H1 (cell line): ENCODE results near the gene MMP1. TPM values are rescaled to one million over a fixed set of nuclear protein-coding genes. Genes with fewer than 3 reads are reported as not detected.

Experiments used
- CTCF ChIA-PET: fragments of 300-600 bp; sonication (Branson Sonifier 250); formaldehyde crosslinking; loops from one replicate; lab custom pipeline; 2021; ENCODE audit not compliant: partially characterized antibody; lab: Charles Lee
- POLR2A ChIA-PET: fragments of 300-600 bp; sonication (Branson Sonifier 250); formaldehyde crosslinking; loops from one replicate; lab custom pipeline; 2021; ENCODE audit warnings: inconsistent platforms; ENCODE audit not compliant: partially characterized antibody; lab: Charles Lee
- DNase-seq, 2 experiments: peaks; one replicate each; pipeline versions ENCODE4 v3.0.0 to v3.0.0-alpha.2; 2010 to 2022; ENCODE audit warnings: low spot score in 2 of 2, low read depth in 1 of 2, mixed read lengths in 1 of 2
- FAIRE-seq: peaks from 2 replicates; lab custom pipeline; 2011; peaks lifted over from hg19 to GRCh38; lab: Jason Lieb, UNC
- H2AFZ ChIP-seq: 2 replicates; pipeline ENCODE4 v1.8.1; 2012; ENCODE audit warnings: low read length, inconsistent platforms
- H2AK5ac ChIP-seq: 2 replicates; pipeline ENCODE4 v1.6.1; 2013; ENCODE audit warnings: low read depth, low read length
- H2BK120ac ChIP-seq: replicated peaks from 2 replicates; pipeline ENCODE3; 2013; ENCODE audit warnings: low read depth, low read length, inconsistent platforms
- H2BK12ac ChIP-seq: 2 replicates; pipeline ENCODE4 v1.6.1; 2013; ENCODE audit warnings: low read depth, low read length
- H2BK15ac ChIP-seq: 2 replicates; pipeline ENCODE4 v1.6.1; 2013; ENCODE audit warnings: low read length
- H2BK20ac ChIP-seq: 2 replicates; pipeline ENCODE4 v1.6.1; 2013; ENCODE audit warnings: low read length
- H2BK5ac ChIP-seq: 2 replicates; pipeline ENCODE4 v1.6.1; 2013; ENCODE audit warnings: low read depth, low read length
- H3K14ac ChIP-seq: 2 replicates; pipeline ENCODE4 v1.6.1; 2013; ENCODE audit warnings: inconsistent platforms; ENCODE audit not compliant: insufficient read length
- H3K18ac ChIP-seq: 2 replicates; pipeline ENCODE4 v1.6.1; 2013; ENCODE audit warnings: low read length; ENCODE audit errors: extremely low read depth
- H3K23ac ChIP-seq: 2 replicates; pipeline ENCODE4 v1.6.1; 2013; ENCODE audit warnings: inconsistent platforms; ENCODE audit not compliant: insufficient read length
- H3K23me2 ChIP-seq: 2 replicates; pipeline ENCODE4 v1.6.1; 2013; ENCODE audit warnings: low read depth, low read length
- H3K27ac ChIP-seq: 2 replicates; pipeline ENCODE4 v1.6.1; 2011; ENCODE audit warnings: low read depth, low read length, inconsistent platforms
- H3K27me3 ChIP-seq, 4 experiments: replicated peaks in 1 of 4; 1 replicate in 1 of 4; 2 replicates in 3 of 4; pipeline versions ENCODE4 v1.6.1 to v1.8.1; 2011 to 2013; ENCODE audit warnings: low read length in 3 of 4, mild to moderate bottlenecking in 3 of 4, inconsistent platforms in 2 of 4, mixed read lengths in 2 of 4, moderate library complexity in 1 of 4; ENCODE audit not compliant: control insufficient read depth in 3 of 4, insufficient read depth in 3 of 4; ENCODE audit errors: extremely low read depth in 1 of 4
- H3K36me3 ChIP-seq, 4 experiments: 2 replicates each; pipeline versions ENCODE4 v1.6.1 to v1.8.1; 2011 to 2013; ENCODE audit warnings: mild to moderate bottlenecking in 4 of 4, low read length in 3 of 4, moderate library complexity in 2 of 4, control low read depth in 1 of 4, inconsistent platforms in 1 of 4; ENCODE audit not compliant: insufficient read depth in 4 of 4, control insufficient read depth in 2 of 4
- H3K4ac ChIP-seq: replicated peaks from 2 replicates; pipeline ENCODE3; 2013; ENCODE audit warnings: low read length, low read depth, mixed read lengths, inconsistent platforms; ENCODE audit not compliant: insufficient read length
- H3K4me1 ChIP-seq, 4 experiments: replicated peaks in 1 of 4; 1 replicate in 1 of 4; 2 replicates in 3 of 4; pipeline versions ENCODE4 v1.6.1 to v1.8.1; 2011 to 2013; ENCODE audit warnings: low read length in 3 of 4, inconsistent platforms in 2 of 4, mixed read lengths in 1 of 4; ENCODE audit not compliant: insufficient read depth in 4 of 4, control insufficient read depth in 3 of 4
- H3K4me2 ChIP-seq, 2 experiments: 2 replicates each; pipeline versions ENCODE4 v1.6.1 to v1.8.1; 2011 to 2013; ENCODE audit warnings: low read depth in 2 of 2, low read length in 2 of 2, control low read depth in 1 of 2, inconsistent platforms in 1 of 2, mild to moderate bottlenecking in 1 of 2; ENCODE audit not compliant: insufficient read depth in 1 of 2
- H3K4me3 ChIP-seq, 4 experiments: fragments of 200-600, 300-600 bp in 1 of 4; sonication (generic), shearing (Covaris generic), sonication (Bioruptor Twin) in 1 of 4; 2 replicates each; pipeline versions ENCODE4 v1.5.1 to v1.8.1; 2011 to 2016; ENCODE audit warnings: low read length in 4 of 4, low read depth in 3 of 4, control low read depth in 2 of 4, inconsistent platforms in 2 of 4, mild to moderate bottlenecking in 2 of 4, mixed read lengths in 1 of 4, moderate library complexity in 1 of 4; ENCODE audit not compliant: insufficient read depth in 2 of 4; ENCODE audit errors: extremely low read depth in 1 of 4
- H3K56ac ChIP-seq: replicated peaks from 2 replicates; pipeline ENCODE3; 2013; ENCODE audit warnings: low read depth, mild to moderate bottlenecking, mixed read lengths, low read length, inconsistent platforms; ENCODE audit not compliant: insufficient read length
- H3K79me1 ChIP-seq: 2 replicates; pipeline ENCODE4 v1.6.1; 2013; ENCODE audit warnings: low read depth, low read length, control low read depth
- H3K79me2 ChIP-seq, 2 experiments: 2 replicates each; pipeline versions ENCODE4 v1.6.1 to v1.8.1; 2012 to 2013; ENCODE audit warnings: low read length in 2 of 2, mild to moderate bottlenecking in 2 of 2, inconsistent platforms in 1 of 2; ENCODE audit not compliant: insufficient read depth in 2 of 2, control insufficient read depth in 1 of 2
- H3K9ac ChIP-seq, 4 experiments: replicated peaks in 1 of 4; 1 replicate in 1 of 4; 2 replicates in 3 of 4; pipeline versions ENCODE4 v1.6.1 to v1.8.1; 2011 to 2013; ENCODE audit warnings: low read depth in 3 of 4, low read length in 3 of 4, control low read depth in 2 of 4, mild to moderate bottlenecking in 2 of 4, moderate library complexity in 2 of 4, inconsistent platforms in 1 of 4; ENCODE audit errors: extremely low read depth in 1 of 4
- H3K9me3 ChIP-seq, 2 experiments: 2 replicates each; pipeline versions ENCODE4 v1.6.1 to v1.8.1; 2012 to 2013; ENCODE audit warnings: mild to moderate bottlenecking in 2 of 2, moderate library complexity in 2 of 2, control low read depth in 1 of 2, inconsistent platforms in 1 of 2, low read depth in 1 of 2, low read length in 1 of 2, mixed read lengths in 1 of 2; ENCODE audit not compliant: insufficient read depth in 2 of 2
- H4K20me1 ChIP-seq, 2 experiments: replicated peaks in 1 of 2; 2 replicates each; pipeline versions ENCODE3 to v1.8.1; 2011 to 2013; ENCODE audit warnings: inconsistent platforms in 2 of 2, low read length in 2 of 2, mild to moderate bottlenecking in 1 of 2; ENCODE audit not compliant: insufficient read depth in 2 of 2, control insufficient read depth in 1 of 2
- H4K5ac ChIP-seq: 2 replicates; pipeline ENCODE4 v1.6.1; 2013; ENCODE audit warnings: low read length, low read depth, mixed read lengths, inconsistent platforms; ENCODE audit not compliant: insufficient read length
- H4K8ac ChIP-seq: 2 replicates; pipeline ENCODE4 v1.8.0; 2013; ENCODE audit warnings: mild to moderate bottlenecking, moderate library complexity, low read length, inconsistent platforms; ENCODE audit not compliant: insufficient read depth; ENCODE audit errors: extremely low read depth
- H4K91ac ChIP-seq: replicated peaks from 2 replicates; pipeline ENCODE3; 2013; ENCODE audit warnings: low read length, mixed read lengths, inconsistent platforms; ENCODE audit not compliant: insufficient read length
- TEAD4 ChIP-seq: IDR thresholded peaks from 2 replicates; pipeline ENCODE4 v1.6.1; 2012; ENCODE audit warnings: low read depth, low read length, inconsistent platforms, mixed read lengths
- WGBS, 2 experiments: shearing (Covaris generic) in 1 of 2; methylation state at CpG; one replicate each; pipeline versions ENCODE4 v1.1.6 to v1.1.7; 2013 to 2015; ENCODE audit warnings: low lambda C conversion rate in 2 of 2, mixed read lengths in 2 of 2, inconsistent platforms in 1 of 2, low coverage in 1 of 2, missing lambda C conversion rate in 1 of 2; ENCODE audit not compliant: insufficient replicate concordance in 2 of 2, insufficient coverage in 1 of 2, insufficient read length in 1 of 2; ENCODE audit errors: extremely low coverage in 1 of 2, missing lambda C conversion rate in 1 of 2; 5-methylcytosine and 5-hydroxymethylcytosine counted together
- polyA plus RNA-seq, 7 experiments: library from polyadenylated mRNA; depleted of rRNA in 3 of 7; stranded (reverse) in 5 of 7; unstranded in 2 of 7; fragments of >200 nt in 5 of 7; fragments of 200-250 nt in 2 of 7; gene quantifications; 1 replicate in 5 of 7; 2 replicates in 1 of 7; 4 replicates in 1 of 7; pipeline versions ENCODE4 v1.2.1 to v1.2.3, GENCODE V29; 2011 to 2013; ENCODE audit warnings: missing spikeins in 2 of 7, mixed read lengths in 2 of 7
- total RNA-seq: library from RNA; stranded (reverse); fragmentation: NEBNext Ultra II Directional; extraction: Animal tissue kit (Norgen Biotek cat#: 25700); gene quantifications from 2 replicates; pipeline ENCODE4 v1.2.1, GENCODE V29; 2021
- TF ChIP-seq, protein P1 (sequence below): IDR thresholded peaks from 2 replicates; pipeline ENCODE4 v1.6.1; 2011; ENCODE audit warnings: low read length, improper control_type of control experiment

Gene MMP1
- total and polyA plus RNA-seq, 2 of the 8 experiments (the other 6 are each of a cell fraction or from before 2014, with no cell fraction given) = not detected

DNA sequence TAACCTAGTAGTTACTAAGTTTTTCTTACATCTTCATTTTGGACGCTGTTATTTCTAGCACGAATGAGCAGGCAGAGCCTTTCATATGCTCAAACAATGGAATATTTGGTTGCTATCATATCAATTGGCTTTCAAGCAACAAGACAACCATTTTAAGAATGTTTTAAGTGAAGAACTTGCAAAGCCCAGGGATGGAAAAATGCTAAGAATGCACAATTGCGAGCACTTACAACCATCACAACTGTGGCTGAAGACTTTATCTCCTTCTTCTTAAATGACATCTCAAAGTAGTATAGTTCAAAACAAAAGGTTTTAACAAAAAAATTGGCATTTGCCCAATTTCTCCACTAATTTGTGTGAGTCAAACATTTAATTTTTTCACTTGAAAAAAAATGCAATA lies 8.3 kb upstream of the MMP1 start:
- no peaks in the 10 kb centered on the region for H3K79me1 ChIP-seq
- H3K27me3 ChIP-seq = no peaks in the 10 kb centered on the region
- no peak overlapping the region for H3K4ac ChIP-seq
- no peak overlapping the region for H2BK5ac ChIP-seq
- H3K23me2 ChIP-seq = peaks cover 2% of the 10 kb centered on the region; the same call in 1 of the 2 replicates
- no peak overlapping the region for H4K8ac ChIP-seq
- TF ChIP-seq, protein P1, sequence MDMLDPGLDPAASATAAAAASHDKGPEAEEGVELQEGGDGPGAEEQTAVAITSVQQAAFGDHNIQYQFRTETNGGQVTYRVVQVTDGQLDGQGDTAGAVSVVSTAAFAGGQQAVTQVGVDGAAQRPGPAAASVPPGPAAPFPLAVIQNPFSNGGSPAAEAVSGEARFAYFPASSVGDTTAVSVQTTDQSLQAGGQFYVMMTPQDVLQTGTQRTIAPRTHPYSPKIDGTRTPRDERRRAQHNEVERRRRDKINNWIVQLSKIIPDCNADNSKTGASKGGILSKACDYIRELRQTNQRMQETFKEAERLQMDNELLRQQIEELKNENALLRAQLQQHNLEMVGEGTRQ = no peak
- 0 out of 2 replicates have a peak, but pooled peaks have one; percentile 19 for TF ChIP-seq TEAD4
- no peak overlapping the region for H2BK20ac ChIP-seq
- H2AK5ac ChIP-seq = no peak overlapping the region
- H3K36me3 ChIP-seq = no peaks in the 10 kb centered on the region
- H3K18ac ChIP-seq = no peak overlapping the region
- no peaks in the 10 kb centered on the region for H3K9me3 ChIP-seq
- no peak overlapping the region for H3K4me3 ChIP-seq
- H4K91ac ChIP-seq = no peak overlapping the region
- POLR2A ChIA-PET = interaction anchor here (1.1 kb wide), 1 partner anchor 13 kb away, joined by 4 read pairs; no protein-coding TSS in a partner anchor
- no peaks in the 10 kb centered on the region for H3K79me2 ChIP-seq
- DNase-seq (no peak), FAIRE-seq (no peak)
- no peaks in the 10 kb centered on the region for H3K4me1 ChIP-seq
- H2BK15ac ChIP-seq = no peak overlapping the region
- H2BK12ac ChIP-seq = no peak overlapping the region
- H3K9ac ChIP-seq = no peak overlapping the region
- no peaks in the 10 kb centered on the region for H4K20me1 ChIP-seq
- no peak overlapping the region for H3K23ac ChIP-seq
- H3K56ac ChIP-seq = no peak overlapping the region
- no peak overlapping the region for H3K27ac ChIP-seq
- H3K14ac ChIP-seq = no peak overlapping the region
- H2BK120ac ChIP-seq = no peak overlapping the region
- no peak overlapping the region for H2AFZ ChIP-seq
- H3K4me2 ChIP-seq = no peak overlapping the region
- CTCF ChIA-PET = interaction anchor here (1.0 to 2.5 kb wide), 9 partner anchors 11 to 303 kb away, joined by 4 to 11 read pairs (median 6); partner anchors contain the start of gene DYNC2H1
- WGBS, 2 experiments = 82% methylated on average over 3 of the region's 3 CpGs; no CpG with 5 or more reads in 1 of the 2 experiments
- H4K5ac ChIP-seq = no peak overlapping the region
